ENCODE results near the gene CTU2.

- TF ChIP-seq CTCF (conservative IDR thresholded peaks at IDR 0.05; ENCODE audit: low read depth, low read length) (no peak), EZH2phosphoT487 (IDR thresholded peaks at IDR 0.05; ENCODE audit: borderline replicate concordance, low read length) (no peak)
Observed at GRCh38 chr16:88703486-88704309, 2.6 kb upstream of the CTU2 start.
